WTC11 (cell line): ENCODE results near the gene GRK1. TPM values are rescaled to one million over a fixed set of nuclear protein-coding genes. Genes with fewer than 3 reads are reported as not detected.

Source experiments
- ATAC-seq: fragments of 200-7000 bp; cut with Tn5 transposase; 2 replicates; pipeline ENCODE4 v1.10.0; 2021; ENCODE audit warnings: mild to moderate bottlenecking, moderate library complexity
- CTCF ChIA-PET: fragments of 300-600 bp; sonication (Branson Sonifier 250); formaldehyde crosslinking; loops from one replicate; lab custom pipeline; 2021; ENCODE audit warnings: antibody characterized with exemption; lab: Charles Lee
- POLR2A ChIA-PET: fragments of 350-600 bp; sonication (Branson Sonifier 250); formaldehyde crosslinking; loops from one replicate; lab custom pipeline; 2021; ENCODE audit warnings: antibody characterized with exemption; lab: Charles Lee
- DNase-seq: peaks from one replicate; pipeline ENCODE4 v3.0.0; 2021; ENCODE audit warnings: low spot score
- H3K27ac Mint-ChIP-seq: 2 replicates; pipeline ENCODE4 v1.8.0; 2021; ENCODE audit warnings: mixed read lengths
- H3K27me3 Mint-ChIP-seq: 2 replicates; pipeline ENCODE4 v1.8.0; 2021; ENCODE audit warnings: low read depth, mild to moderate bottlenecking, moderate library complexity, mixed read lengths
- H3K36me3 Mint-ChIP-seq: 2 replicates; pipeline ENCODE4 v1.8.0; 2021; ENCODE audit warnings: mixed read lengths
- H3K4me1 Mint-ChIP-seq: 2 replicates; pipeline ENCODE4 v1.8.0; 2022; ENCODE audit warnings: mixed read lengths
- H3K4me3 Mint-ChIP-seq: 2 replicates; pipeline ENCODE4 v1.8.0; 2021; ENCODE audit warnings: mild to moderate bottlenecking, moderate library complexity, mixed read lengths
- H3K9me3 Mint-ChIP-seq: 2 replicates; pipeline ENCODE4 v1.8.0; 2021; ENCODE audit warnings: mixed read lengths
- AR ChIP-seq: fragments of 250-450 bp; sonication (Bioruptor Pico); IDR thresholded peaks from 2 replicates; pipeline ENCODE4 v1.9.0; 2021; ENCODE audit warnings: mild to moderate bottlenecking
- ATF1 ChIP-seq: sonication (generic); formaldehyde crosslinking; IDR thresholded peaks from 2 replicates; pipeline ENCODE4 v1.8.1; 2023; ENCODE audit warnings: mild to moderate bottlenecking, moderate library complexity, missing genetic modification reagents
- FOXK1 ChIP-seq: sonication (generic); formaldehyde crosslinking; IDR thresholded peaks from 2 replicates; pipeline ENCODE4 v1.8.0; 2022; ENCODE audit warnings: mild to moderate bottlenecking, moderate library complexity, missing genetic modification reagents
- GRHL2 ChIP-seq: fragments of 250-450 bp; sonication (Bioruptor Pico); IDR thresholded peaks from 2 replicates; pipeline ENCODE4 v1.8.0; 2022; ENCODE audit warnings: mild to moderate bottlenecking, moderate library complexity; ENCODE audit not compliant: insufficient replicate concordance, severe bottlenecking
- HMGXB4 ChIP-seq: sonication (generic); formaldehyde crosslinking; IDR thresholded peaks from 2 replicates; pipeline ENCODE4 v1.8.1; 2023; ENCODE audit warnings: mild to moderate bottlenecking, moderate library complexity, missing genetic modification reagents
- JAZF1 ChIP-seq: fragments of 250-450 bp; sonication (Bioruptor Pico); IDR thresholded peaks from 2 replicates; pipeline ENCODE4 v1.9.0; 2021; ENCODE audit warnings: moderate library complexity, mild to moderate bottlenecking, inconsistent platforms
- KAT7 ChIP-seq: sonication (generic); formaldehyde crosslinking; IDR thresholded peaks from 2 replicates; pipeline ENCODE4 v1.8.1; 2023; ENCODE audit warnings: missing genetic modification reagents, mild to moderate bottlenecking, borderline replicate concordance
- MXD4 ChIP-seq: fragments of 250-450 bp; sonication (Bioruptor Pico); IDR thresholded peaks from 2 replicates; pipeline ENCODE4 v1.8.0; 2021; ENCODE audit warnings: mild to moderate bottlenecking, moderate library complexity, borderline replicate concordance
- NFYB ChIP-seq: sonication (generic); formaldehyde crosslinking; conservative IDR thresholded peaks from 2 replicates; pipeline ENCODE4 v1.8.0; 2022; ENCODE audit warnings: low read depth, missing genetic modification reagents
- OVOL2 ChIP-seq: fragments of 250-450 bp; sonication (Bioruptor Pico); IDR thresholded peaks from 2 replicates; pipeline ENCODE4 v1.9.0; 2021; ENCODE audit warnings: mild to moderate bottlenecking, borderline replicate concordance
- RELA ChIP-seq: sonication (generic); formaldehyde crosslinking; IDR thresholded peaks from 2 replicates; pipeline ENCODE4 v1.8.1; 2022; ENCODE audit warnings: missing genetic modification reagents, mild to moderate bottlenecking, borderline replicate concordance
- SOX15 ChIP-seq: fragments of 250-450 bp; sonication (Bioruptor Pico); IDR thresholded peaks from 2 replicates; pipeline ENCODE4 v1.9.0; 2021; ENCODE audit warnings: mild to moderate bottlenecking
- TCF7 ChIP-seq: sonication (generic); formaldehyde crosslinking; IDR thresholded peaks from 2 replicates; pipeline ENCODE4 v1.8.0; 2022; ENCODE audit warnings: mild to moderate bottlenecking, low read depth, missing genetic modification reagents, moderate library complexity
- ZBTB21 ChIP-seq: sonication (generic); formaldehyde crosslinking; IDR thresholded peaks from 2 replicates; pipeline ENCODE4 v1.8.1; 2023; ENCODE audit warnings: mild to moderate bottlenecking, missing genetic modification reagents, borderline replicate concordance
- total RNA-seq: library from RNA; stranded (reverse); gene quantifications from 3 replicates; pipeline ENCODE4 v1.2.3, GENCODE V29; 2021
- TF ChIP-seq, protein P1 (sequence below): fragments of 250-450 bp; sonication (Bioruptor Pico); IDR thresholded peaks from 2 replicates; pipeline ENCODE4 v1.8.0; 2021; ENCODE audit warnings: mild to moderate bottlenecking
- TF ChIP-seq, protein P2 (sequence below): fragments of 250-450 bp; sonication (Bioruptor Pico); IDR thresholded peaks from 2 replicates; pipeline ENCODE4 v1.9.0; 2021; ENCODE audit warnings: mild to moderate bottlenecking
- TF ChIP-seq, protein P3 (sequence below): sonication (generic); formaldehyde crosslinking; conservative IDR thresholded peaks from 2 replicates; pipeline ENCODE4 v1.8.1; 2022; ENCODE audit warnings: mild to moderate bottlenecking, missing genetic modification reagents
- TF ChIP-seq, protein P4 (sequence below): sonication (generic); formaldehyde crosslinking; IDR thresholded peaks from 2 replicates; pipeline ENCODE4 v1.8.1; 2023; ENCODE audit warnings: mild to moderate bottlenecking, missing genetic modification reagents, moderate library complexity
- TF ChIP-seq, protein P5 (sequence below): sonication (generic); formaldehyde crosslinking; IDR thresholded peaks from 2 replicates; pipeline ENCODE4 v1.8.1; 2022; ENCODE audit warnings: missing genetic modification reagents, borderline replicate concordance
- TF ChIP-seq, protein P6 (sequence below): sonication (generic); formaldehyde crosslinking; IDR thresholded peaks from 2 replicates; pipeline ENCODE4 v1.8.1; 2022; ENCODE audit warnings: mild to moderate bottlenecking, missing genetic modification reagents, moderate library complexity, borderline replicate concordance

Gene GRK1
- total RNA-seq, 1 experiment from 2014 or later = 0.17 TPM

DNA sequence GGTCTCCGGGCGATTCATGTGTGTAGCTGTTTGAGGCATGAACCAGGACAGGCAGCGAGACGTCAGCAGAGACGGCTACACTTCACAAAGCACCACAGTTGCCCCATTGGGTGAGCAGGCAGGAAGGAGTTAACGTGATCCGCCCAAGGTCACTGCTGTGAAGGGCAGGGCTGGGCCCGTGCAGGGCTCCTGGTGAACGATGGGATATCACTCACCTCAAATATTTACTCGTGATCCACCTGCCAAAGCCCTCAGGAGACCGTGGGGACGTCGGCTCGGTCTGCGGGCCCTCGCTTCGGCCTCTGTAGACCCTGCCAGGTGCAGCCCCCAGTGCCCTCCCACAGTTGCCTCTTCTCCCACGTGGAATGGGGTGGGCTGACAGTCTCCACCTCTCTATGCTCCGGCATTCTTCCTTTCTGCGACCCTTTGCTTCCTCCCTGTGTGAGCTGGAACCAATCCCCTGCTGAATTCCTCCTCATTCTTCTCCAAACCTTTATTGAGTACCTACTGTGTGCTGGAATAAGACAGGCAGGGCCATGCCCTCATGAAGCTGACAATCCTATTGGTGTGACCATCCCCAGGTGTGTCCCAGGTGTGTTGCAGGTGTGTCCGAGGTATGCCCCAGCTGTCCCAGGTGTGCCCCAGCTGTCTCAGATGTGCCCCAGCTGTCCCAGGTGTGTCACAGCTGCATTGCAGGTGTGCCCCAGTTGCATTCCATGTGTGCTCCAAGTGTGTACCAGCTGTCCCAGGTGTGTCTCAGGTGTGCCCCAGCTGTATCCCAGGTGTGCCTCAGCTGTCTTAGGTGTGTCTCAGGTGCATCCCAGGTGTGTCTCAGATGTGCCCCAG is 2.0 kb upstream of the GRK1 start:
- ChIA-PET CTCF (interaction anchor here (0.8 to 1.5 kb wide), 2 partner anchors 59 to 77 kb away, joined by 3 to 5 read pairs; no protein-coding TSS in a partner anchor), POLR2A (interaction anchor here (0.6 kb wide), 1 partner anchor 59 kb away, joined by 3 read pairs; no protein-coding TSS in a partner anchor)
- Mint-ChIP-seq H3K36me3 (no peaks in the 10 kb centered on the region), H3K27me3 (no peaks in the 10 kb centered on the region; the same call in 1 of the 2 replicates), H3K4me1 (no peaks in the 10 kb centered on the region), H3K4me3 (no peak overlapping the region), H3K27ac (peak overlapping the region; percentile 81), H3K9me3 (peaks cover 20% of the 10 kb centered on the region)
- DNase-seq (peak; percentile 8), ATAC-seq (no peak)
- no peak for TF ChIP-seq SOX15 (CRISPR knock-in tag)
- TF ChIP-seq KAT7 (CRISPR knock-in tag) = no peak
- no peak for TF ChIP-seq JAZF1 (CRISPR knock-in tag)
- TF ChIP-seq RELA = no peak
- TF ChIP-seq MXD4 (CRISPR knock-in tag) = no peak
- TF ChIP-seq, protein P1, sequence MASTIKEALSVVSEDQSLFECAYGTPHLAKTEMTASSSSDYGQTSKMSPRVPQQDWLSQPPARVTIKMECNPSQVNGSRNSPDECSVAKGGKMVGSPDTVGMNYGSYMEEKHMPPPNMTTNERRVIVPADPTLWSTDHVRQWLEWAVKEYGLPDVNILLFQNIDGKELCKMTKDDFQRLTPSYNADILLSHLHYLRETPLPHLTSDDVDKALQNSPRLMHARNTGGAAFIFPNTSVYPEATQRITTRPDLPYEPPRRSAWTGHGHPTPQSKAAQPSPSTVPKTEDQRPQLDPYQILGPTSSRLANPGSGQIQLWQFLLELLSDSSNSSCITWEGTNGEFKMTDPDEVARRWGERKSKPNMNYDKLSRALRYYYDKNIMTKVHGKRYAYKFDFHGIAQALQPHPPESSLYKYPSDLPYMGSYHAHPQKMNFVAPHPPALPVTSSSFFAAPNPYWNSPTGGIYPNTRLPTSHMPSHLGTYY (CRISPR knock-in tag) = no peak
- TF ChIP-seq OVOL2 = no peak
- no peak for TF ChIP-seq ZBTB21 (CRISPR knock-in tag)
- TF ChIP-seq, protein P2, sequence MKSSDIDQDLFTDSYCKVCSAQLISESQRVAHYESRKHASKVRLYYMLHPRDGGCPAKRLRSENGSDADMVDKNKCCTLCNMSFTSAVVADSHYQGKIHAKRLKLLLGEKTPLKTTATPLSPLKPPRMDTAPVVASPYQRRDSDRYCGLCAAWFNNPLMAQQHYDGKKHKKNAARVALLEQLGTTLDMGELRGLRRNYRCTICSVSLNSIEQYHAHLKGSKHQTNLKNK = no peak

GRCh38 chr13:113665597-113666328 is 1.3 kb upstream of the GRK1 start:
- DNase-seq (no peak), ATAC-seq (no peak)
- ChIA-PET POLR2A (interaction anchor here (0.6 kb wide), 1 partner anchor 59 kb away, joined by 3 read pairs; no protein-coding TSS in a partner anchor), CTCF (interaction anchor here (0.8 to 2.7 kb wide), 3 partner anchors 58 to 76 kb away, joined by 3 to 15 read pairs (median 5); no protein-coding TSS in a partner anchor)
- no peak overlapping the region for H3K27ac Mint-ChIP-seq
- no peaks in the 10 kb centered on the region for H3K27me3 Mint-ChIP-seq
- H3K4me3 Mint-ChIP-seq = no peak overlapping the region
- no peaks in the 10 kb centered on the region for H3K36me3 Mint-ChIP-seq
- H3K4me1 Mint-ChIP-seq = no peaks in the 10 kb centered on the region
- H3K9me3 Mint-ChIP-seq = peaks cover 17% of the 10 kb centered on the region
- TF ChIP-seq, protein P3, sequence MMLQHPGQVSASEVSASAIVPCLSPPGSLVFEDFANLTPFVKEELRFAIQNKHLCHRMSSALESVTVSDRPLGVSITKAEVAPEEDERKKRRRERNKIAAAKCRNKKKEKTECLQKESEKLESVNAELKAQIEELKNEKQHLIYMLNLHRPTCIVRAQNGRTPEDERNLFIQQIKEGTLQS (CRISPR knock-in tag) = no peak
- no peak for TF ChIP-seq GRHL2 (CRISPR knock-in tag)
- TF ChIP-seq, protein P4, sequence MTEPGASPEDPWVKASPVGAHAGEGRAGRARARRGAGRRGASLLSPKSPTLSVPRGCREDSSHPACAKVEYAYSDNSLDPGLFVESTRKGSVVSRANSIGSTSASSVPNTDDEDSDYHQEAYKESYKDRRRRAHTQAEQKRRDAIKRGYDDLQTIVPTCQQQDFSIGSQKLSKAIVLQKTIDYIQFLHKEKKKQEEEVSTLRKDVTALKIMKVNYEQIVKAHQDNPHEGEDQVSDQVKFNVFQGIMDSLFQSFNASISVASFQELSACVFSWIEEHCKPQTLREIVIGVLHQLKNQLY (CRISPR knock-in tag) = no peak
- no peak for TF ChIP-seq ATF1
- TF ChIP-seq MXD4 (CRISPR knock-in tag) = no peak
- TF ChIP-seq TCF7 = no peak
- TF ChIP-seq NFYB (CRISPR knock-in tag) = no peak
- TF ChIP-seq, protein P5, sequence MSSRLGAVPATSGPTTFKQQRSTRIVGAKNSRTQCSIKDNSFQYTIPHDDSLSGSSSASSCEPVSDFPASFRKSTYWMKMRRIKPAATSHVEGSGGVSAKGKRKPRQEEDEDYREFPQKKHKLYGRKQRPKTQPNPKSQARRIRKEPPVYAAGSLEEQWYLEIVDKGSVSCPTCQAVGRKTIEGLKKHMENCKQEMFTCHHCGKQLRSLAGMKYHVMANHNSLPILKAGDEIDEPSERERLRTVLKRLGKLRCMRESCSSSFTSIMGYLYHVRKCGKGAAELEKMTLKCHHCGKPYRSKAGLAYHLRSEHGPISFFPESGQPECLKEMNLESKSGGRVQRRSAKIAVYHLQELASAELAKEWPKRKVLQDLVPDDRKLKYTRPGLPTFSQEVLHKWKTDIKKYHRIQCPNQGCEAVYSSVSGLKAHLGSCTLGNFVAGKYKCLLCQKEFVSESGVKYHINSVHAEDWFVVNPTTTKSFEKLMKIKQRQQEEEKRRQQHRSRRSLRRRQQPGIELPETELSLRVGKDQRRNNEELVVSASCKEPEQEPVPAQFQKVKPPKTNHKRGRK = no peak
- TF ChIP-seq, protein P2 = no peak
- TF ChIP-seq FOXK1 (CRISPR knock-in tag) = no peak
- TF ChIP-seq RELA = no peak
- TF ChIP-seq, protein P6, sequence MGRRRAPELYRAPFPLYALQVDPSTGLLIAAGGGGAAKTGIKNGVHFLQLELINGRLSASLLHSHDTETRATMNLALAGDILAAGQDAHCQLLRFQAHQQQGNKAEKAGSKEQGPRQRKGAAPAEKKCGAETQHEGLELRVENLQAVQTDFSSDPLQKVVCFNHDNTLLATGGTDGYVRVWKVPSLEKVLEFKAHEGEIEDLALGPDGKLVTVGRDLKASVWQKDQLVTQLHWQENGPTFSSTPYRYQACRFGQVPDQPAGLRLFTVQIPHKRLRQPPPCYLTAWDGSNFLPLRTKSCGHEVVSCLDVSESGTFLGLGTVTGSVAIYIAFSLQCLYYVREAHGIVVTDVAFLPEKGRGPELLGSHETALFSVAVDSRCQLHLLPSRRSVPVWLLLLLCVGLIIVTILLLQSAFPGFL (CRISPR knock-in tag) = no peak
- TF ChIP-seq AR = no peak
- no peak for TF ChIP-seq HMGXB4 (CRISPR knock-in tag)
